ENCODE results near the gene FARSB. TPM values are rescaled to one million over a fixed set of nuclear protein-coding genes. Genes with fewer than 3 reads are reported as not detected.

The FARSB gene
- total RNA-seq, 2 experiments from 2014 or later, result 46.4 to 46.8 TPM

- CTCF ChIA-PET, result no interaction called here
- Mint-ChIP-seq H3K4me1 (ENCODE audit: low read depth) (no peaks in the 10 kb centered on the region), H3K27ac (no peak overlapping the region), H3K27me3 (ENCODE audit: low read depth) (no peaks in the 10 kb centered on the region), H3K4me3 (no peak overlapping the region), H3K9me3 (no peaks in the 10 kb centered on the region), H3K36me3 (ENCODE audit: low read depth) (peaks cover 43% of the 10 kb centered on the region)
- intact Hi-C loops (cut with micrococcal nuclease), result no loop called here
- DNase-seq, result no peak
Observed at GRCh38 chr2:222622910-222623309, 33.0 kb downstream of the FARSB start.

- Mint-ChIP-seq H3K4me1 (ENCODE audit: low read depth) (no peaks in the 10 kb centered on the region), H3K36me3 (ENCODE audit: low read depth) (peaks cover 38% of the 10 kb centered on the region), H3K9me3 (no peaks in the 10 kb centered on the region), H3K27ac (no peak overlapping the region), H3K4me3 (no peak overlapping the region), H3K27me3 (ENCODE audit: low read depth) (no peaks in the 10 kb centered on the region)
- CTCF ChIA-PET, result no interaction called here
- intact Hi-C loops (cut with micrococcal nuclease), result no loop called here
- DNase-seq, result no peak
Observed at GRCh38 chr2:222621893-222622292, 34.0 kb downstream of the FARSB start.

GRCh38 chr2:222615320-222615719, 40.6 kb downstream of the FARSB start:
- no peak overlapping the region for H3K27ac Mint-ChIP-seq
- intact Hi-C loops (cut with micrococcal nuclease), result no loop called here

GRCh38 chr2:222613715-222614331, 42.1 kb downstream of the FARSB start:
- H3K4me3 Mint-ChIP-seq, result no peak overlapping the region
- no peak for DNase-seq
- H3K9me3 Mint-ChIP-seq, result no peaks in the 10 kb centered on the region
- intact Hi-C loops (cut with micrococcal nuclease), result loop anchor here (1.0 kb wide), 2 partner anchors 296 to 557 kb away; no protein-coding TSS in a partner anchor
- H3K4me1 Mint-ChIP-seq (ENCODE audit: low read depth), result no peaks in the 10 kb centered on the region
- no peaks in the 10 kb centered on the region for H3K27me3 Mint-ChIP-seq (ENCODE audit: low read depth)
- H3K36me3 Mint-ChIP-seq (ENCODE audit: low read depth), result peaks cover 32% of the 10 kb centered on the region
- CTCF ChIA-PET, result interaction anchor here (0.6 to 1.9 kb wide), 5 partner anchors 13 to 556 kb away, joined by 3 to 5 read pairs (median 3); no protein-coding TSS in a partner anchor
- no peak overlapping the region for H3K27ac Mint-ChIP-seq

More at GRCh38 chr2:222615320-222615719, 40.6 kb downstream of the FARSB start:
- CTCF ChIA-PET, result interaction anchor here (1.1 to 1.9 kb wide), 2 partner anchors 10 to 298 kb away, joined by 4 to 5 read pairs; no protein-coding TSS in a partner anchor
- H3K9me3 Mint-ChIP-seq, result no peaks in the 10 kb centered on the region
- peaks cover 36% of the 10 kb centered on the region for H3K36me3 Mint-ChIP-seq (ENCODE audit: low read depth)
- no peak overlapping the region for H3K4me3 Mint-ChIP-seq
- DNase-seq, result no peak
- no peaks in the 10 kb centered on the region for H3K4me1 Mint-ChIP-seq (ENCODE audit: low read depth)
- H3K27me3 Mint-ChIP-seq (ENCODE audit: low read depth), result no peaks in the 10 kb centered on the region

GRCh38 chr2:222611684-222612083, 44.2 kb downstream of the FARSB start:
- Mint-ChIP-seq H3K27me3 (ENCODE audit: low read depth) (no peaks in the 10 kb centered on the region), H3K4me1 (ENCODE audit: low read depth) (peaks cover 1% of the 10 kb centered on the region), H3K27ac (no peak overlapping the region), H3K9me3 (no peaks in the 10 kb centered on the region), H3K4me3 (no peak overlapping the region), H3K36me3 (ENCODE audit: low read depth) (peaks cover 35% of the 10 kb centered on the region)
- intact Hi-C loops (cut with micrococcal nuclease), result no loop called here
- DNase-seq, result no peak
- CTCF ChIA-PET, result no interaction called here

- Mint-ChIP-seq H3K4me3 (no peak overlapping the region), H3K9me3 (no peaks in the 10 kb centered on the region), H3K4me1 (ENCODE audit: low read depth) (peaks cover 4% of the 10 kb centered on the region), H3K27me3 (ENCODE audit: low read depth) (no peaks in the 10 kb centered on the region), H3K36me3 (ENCODE audit: low read depth) (peaks cover 35% of the 10 kb centered on the region), H3K27ac (no peak overlapping the region)
- intact Hi-C loops (cut with micrococcal nuclease), result no loop called here
- CTCF ChIA-PET, result interaction anchor here (1.4 kb wide), 1 partner anchor 293 kb away, joined by 4 read pairs; no protein-coding TSS in a partner anchor
- DNase-seq, result no peak
Observed at GRCh38 chr2:222610746-222611145, 45.1 kb downstream of the FARSB start.

GRCh38 chr2:222609381-222609780, 46.5 kb downstream of the FARSB start:
- H3K4me3 Mint-ChIP-seq, result no peak overlapping the region
- peaks cover 4% of the 10 kb centered on the region for H3K4me1 Mint-ChIP-seq (ENCODE audit: low read depth)
- no peak overlapping the region for H3K27ac Mint-ChIP-seq
- no peaks in the 10 kb centered on the region for H3K9me3 Mint-ChIP-seq
- CTCF ChIA-PET, result no interaction called here
- intact Hi-C loops (cut with micrococcal nuclease), result no loop called here
- no peak for DNase-seq
- no peaks in the 10 kb centered on the region for H3K27me3 Mint-ChIP-seq (ENCODE audit: low read depth)
- H3K36me3 Mint-ChIP-seq (ENCODE audit: low read depth), result peaks cover 35% of the 10 kb centered on the region

GRCh38 chr2:222608081-222608480, 47.8 kb downstream of the FARSB start:
- CTCF ChIA-PET, result interaction anchor here (0.7 kb wide), 1 partner anchor 290 kb away, joined by 5 read pairs; no protein-coding TSS in a partner anchor
- H3K36me3 Mint-ChIP-seq (ENCODE audit: low read depth), result peaks cover 32% of the 10 kb centered on the region
- no peaks in the 10 kb centered on the region for H3K9me3 Mint-ChIP-seq
- H3K4me3 Mint-ChIP-seq, result no peak overlapping the region
- no peak overlapping the region for H3K27ac Mint-ChIP-seq
- intact Hi-C loops (cut with micrococcal nuclease), result no loop called here
- H3K4me1 Mint-ChIP-seq (ENCODE audit: low read depth), result peaks cover 4% of the 10 kb centered on the region
- no peaks in the 10 kb centered on the region for H3K27me3 Mint-ChIP-seq (ENCODE audit: low read depth)
- DNase-seq, result no peak

GRCh38 chr2:222606306-222606705, 49.6 kb downstream of the FARSB start:
- H3K27ac Mint-ChIP-seq, result no peak overlapping the region
- peaks cover 31% of the 10 kb centered on the region for H3K36me3 Mint-ChIP-seq (ENCODE audit: low read depth)
- DNase-seq, result no peak
- CTCF ChIA-PET, result interaction anchor here (1.4 kb wide), 1 partner anchor 288 kb away, joined by 4 read pairs; no protein-coding TSS in a partner anchor
- intact Hi-C loops (cut with micrococcal nuclease), result no loop called here
- H3K27me3 Mint-ChIP-seq (ENCODE audit: low read depth), result no peaks in the 10 kb centered on the region
- H3K9me3 Mint-ChIP-seq, result no peaks in the 10 kb centered on the region
- peaks cover 4% of the 10 kb centered on the region for H3K4me1 Mint-ChIP-seq (ENCODE audit: low read depth)
- H3K4me3 Mint-ChIP-seq, result no peak overlapping the region

GRCh38 chr2:222604749-222605515, 51.0 kb downstream of the FARSB start:
- DNase-seq, result no peak
- H3K36me3 Mint-ChIP-seq (ENCODE audit: low read depth), result peaks cover 33% of the 10 kb centered on the region
- H3K4me3 Mint-ChIP-seq, result no peak overlapping the region
- no peaks in the 10 kb centered on the region for H3K9me3 Mint-ChIP-seq
- peaks cover 4% of the 10 kb centered on the region for H3K4me1 Mint-ChIP-seq (ENCODE audit: low read depth)
- CTCF ChIA-PET, result interaction anchor here (1.3 to 1.4 kb wide), 2 partner anchors 10 to 287 kb away, joined by 4 to 5 read pairs; no protein-coding TSS in a partner anchor
- no peaks in the 10 kb centered on the region for H3K27me3 Mint-ChIP-seq (ENCODE audit: low read depth)
- intact Hi-C loops (cut with micrococcal nuclease), result no loop called here
- H3K27ac Mint-ChIP-seq, result no peak overlapping the region

GRCh38 chr2:222603501-222603900, 52.4 kb downstream of the FARSB start:
- DNase-seq, result no peak
- Mint-ChIP-seq H3K4me3 (no peak overlapping the region), H3K4me1 (ENCODE audit: low read depth) (peaks cover 4% of the 10 kb centered on the region), H3K36me3 (ENCODE audit: low read depth) (peaks cover 39% of the 10 kb centered on the region), H3K27ac (no peak overlapping the region), H3K9me3 (no peaks in the 10 kb centered on the region), H3K27me3 (ENCODE audit: low read depth) (no peaks in the 10 kb centered on the region)
- intact Hi-C loops (cut with micrococcal nuclease), result no loop called here
- CTCF ChIA-PET, result interaction anchor here (0.9 kb wide), 1 partner anchor 285 kb away, joined by 3 read pairs; no protein-coding TSS in a partner anchor

- no peak for DNase-seq
- peaks cover 46% of the 10 kb centered on the region for H3K36me3 Mint-ChIP-seq (ENCODE audit: low read depth)
- intact Hi-C loops (cut with micrococcal nuclease), result no loop called here
- no peak overlapping the region for H3K27ac Mint-ChIP-seq
- no peaks in the 10 kb centered on the region for H3K9me3 Mint-ChIP-seq
- H3K4me1 Mint-ChIP-seq (ENCODE audit: low read depth), result no peaks in the 10 kb centered on the region
- H3K27me3 Mint-ChIP-seq (ENCODE audit: low read depth), result no peaks in the 10 kb centered on the region
- CTCF ChIA-PET, result no interaction called here
- H3K4me3 Mint-ChIP-seq, result no peak overlapping the region
Observed at GRCh38 chr2:222598611-222599010, 57.3 kb downstream of the FARSB start.
